GM13977 (cell line): ENCODE data around the gene KDM3B.
A peak's percentile ranks its signal among the peaks of the same experiment; 100 is the strongest.

Experiments used
- DNase-seq: peaks from one replicate; pipeline ENCODE4 v3.0.0; 2012; ENCODE audit warnings: low spot score
- in situ Hi-C: fragments of 300-500 bp; cut with MboI; formaldehyde crosslinking; loops from one replicate; pipeline ENCODE4 v1.12.0; 2022; ENCODE audit warnings: low sequenced_read_pairs, low pct_unique_long_range_greater_than_20kb, mixed read lengths, inconsistent platforms; ENCODE audit not compliant: unreplicated experiment
- TF ChIP-seq, protein P1 (sequence below): IDR thresholded peaks from 2 replicates; pipeline ENCODE4 v1.5.1; 2012; ENCODE audit warnings: mild to moderate bottlenecking, control low read depth; ENCODE audit not compliant: insufficient read depth; ENCODE audit errors: extremely low read depth, missing control alignments

Gene KDM3B

DNA sequence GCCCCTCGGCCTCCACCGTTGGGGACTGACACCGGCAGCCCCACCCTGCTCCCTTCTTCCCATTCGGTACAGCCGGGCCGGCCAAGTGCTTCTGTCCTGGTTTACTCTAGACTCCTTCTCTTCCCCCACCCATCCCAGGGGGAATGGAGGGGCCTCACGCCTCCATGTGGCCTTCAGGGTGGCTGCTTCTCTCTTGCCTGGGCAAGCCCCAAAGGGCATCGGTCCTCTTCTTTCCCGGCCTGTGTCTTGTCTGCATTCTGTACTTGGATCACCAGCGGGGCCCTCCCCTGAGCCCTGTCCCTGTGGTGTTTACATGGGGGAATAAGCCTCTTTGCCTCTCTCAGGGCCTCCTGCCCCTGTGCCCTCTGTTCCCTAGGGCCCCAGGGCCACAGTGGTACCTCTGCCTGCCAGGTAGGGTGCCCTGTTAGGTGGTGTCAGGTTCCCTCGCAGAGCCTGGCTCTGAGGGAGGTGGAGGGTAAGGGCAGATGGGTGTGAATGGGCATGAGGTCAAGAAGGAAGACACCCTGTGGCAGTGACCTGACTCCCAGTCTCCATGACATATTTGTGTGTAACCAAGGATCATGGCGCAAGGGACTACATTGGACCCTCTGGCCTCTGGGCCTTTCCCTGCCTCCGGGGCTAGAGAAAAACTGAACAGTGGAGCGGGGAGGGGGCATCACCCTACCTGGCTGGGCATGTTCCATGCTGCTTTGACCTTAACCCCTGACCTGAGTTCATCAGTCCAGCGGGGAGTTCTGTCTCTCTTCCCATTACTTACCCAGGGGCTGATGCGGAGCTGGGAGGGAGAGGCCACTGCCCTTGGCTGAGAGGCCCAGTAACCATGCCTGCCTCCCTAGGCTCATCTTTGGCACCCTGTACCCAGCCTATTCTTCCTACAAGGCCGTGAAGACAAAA, 87.9 kb downstream of the KDM3B start:
- in situ Hi-C loops = loop anchor here (10.0 kb wide), 1 partner anchor 64 kb away; no protein-coding TSS in a partner anchor
- TF ChIP-seq, protein P1, sequence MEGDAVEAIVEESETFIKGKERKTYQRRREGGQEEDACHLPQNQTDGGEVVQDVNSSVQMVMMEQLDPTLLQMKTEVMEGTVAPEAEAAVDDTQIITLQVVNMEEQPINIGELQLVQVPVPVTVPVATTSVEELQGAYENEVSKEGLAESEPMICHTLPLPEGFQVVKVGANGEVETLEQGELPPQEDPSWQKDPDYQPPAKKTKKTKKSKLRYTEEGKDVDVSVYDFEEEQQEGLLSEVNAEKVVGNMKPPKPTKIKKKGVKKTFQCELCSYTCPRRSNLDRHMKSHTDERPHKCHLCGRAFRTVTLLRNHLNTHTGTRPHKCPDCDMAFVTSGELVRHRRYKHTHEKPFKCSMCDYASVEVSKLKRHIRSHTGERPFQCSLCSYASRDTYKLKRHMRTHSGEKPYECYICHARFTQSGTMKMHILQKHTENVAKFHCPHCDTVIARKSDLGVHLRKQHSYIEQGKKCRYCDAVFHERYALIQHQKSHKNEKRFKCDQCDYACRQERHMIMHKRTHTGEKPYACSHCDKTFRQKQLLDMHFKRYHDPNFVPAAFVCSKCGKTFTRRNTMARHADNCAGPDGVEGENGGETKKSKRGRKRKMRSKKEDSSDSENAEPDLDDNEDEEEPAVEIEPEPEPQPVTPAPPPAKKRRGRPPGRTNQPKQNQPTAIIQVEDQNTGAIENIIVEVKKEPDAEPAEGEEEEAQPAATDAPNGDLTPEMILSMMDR = no peak
- no peak for DNase-seq

DNA sequence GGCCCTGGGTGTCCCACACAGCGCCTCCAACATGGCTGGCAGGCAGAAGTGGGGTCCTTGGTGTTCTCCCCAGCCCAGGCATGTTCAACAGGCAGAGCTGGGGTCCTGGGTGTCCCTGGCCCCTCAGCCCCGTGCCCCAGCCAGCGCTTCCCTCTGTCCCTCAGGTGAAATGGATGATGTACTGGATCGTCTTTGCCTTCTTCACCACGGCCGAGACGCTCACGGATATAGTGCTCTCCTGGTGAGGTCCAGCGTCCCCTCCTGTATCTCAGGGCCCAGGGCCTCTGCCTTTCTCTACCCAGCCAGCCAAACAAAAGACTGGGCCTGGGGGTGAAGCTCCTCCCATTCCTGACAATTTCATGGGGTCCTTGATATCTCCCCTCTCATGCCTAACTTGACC, 88.7 kb downstream of the KDM3B start:
- TF ChIP-seq, protein P1 = no peak
- peak; percentile 6 for DNase-seq
- in situ Hi-C loops = loop anchor here (10.0 kb wide), 1 partner anchor 64 kb away; no protein-coding TSS in a partner anchor

DNA sequence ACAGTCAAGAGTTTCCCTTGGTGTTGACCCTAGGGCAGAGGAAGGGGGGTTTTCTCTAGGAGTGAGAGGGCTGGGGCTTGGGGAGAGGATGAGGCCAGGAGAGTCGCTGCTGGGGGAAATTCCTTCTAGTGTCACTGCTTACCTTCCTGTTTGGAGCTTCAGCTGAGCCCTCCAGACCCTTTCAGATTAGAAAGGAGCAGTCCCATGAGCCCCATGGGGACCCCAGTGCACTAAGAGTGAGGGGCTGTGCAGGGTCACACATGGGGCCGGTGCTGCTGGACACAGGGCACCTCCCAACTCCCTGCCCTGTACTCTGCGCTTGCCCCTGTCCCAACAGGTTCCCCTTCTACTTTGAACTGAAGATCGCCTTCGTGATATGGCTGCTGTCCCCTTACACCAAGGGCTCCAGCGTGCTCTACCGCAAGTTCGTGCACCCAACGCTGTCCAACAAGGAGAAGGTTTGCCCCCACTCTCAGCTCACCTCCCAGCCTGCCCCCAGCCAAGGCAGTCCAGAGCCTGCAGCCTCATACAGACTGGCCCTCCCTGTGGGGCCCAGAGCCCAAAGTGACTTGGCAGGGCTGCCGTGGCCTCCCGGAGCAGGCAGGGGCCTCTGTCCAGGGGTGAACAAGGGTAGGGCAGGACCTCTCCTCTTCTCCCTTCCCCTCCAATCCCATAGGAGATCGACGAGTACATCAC, 91.7 kb downstream of the KDM3B start:
- in situ Hi-C loops = loop anchor here (10.0 kb wide), 1 partner anchor 61 kb away; no protein-coding TSS in a partner anchor
- TF ChIP-seq, protein P1 = no peak
- DNase-seq = peak; percentile 24

DNA sequence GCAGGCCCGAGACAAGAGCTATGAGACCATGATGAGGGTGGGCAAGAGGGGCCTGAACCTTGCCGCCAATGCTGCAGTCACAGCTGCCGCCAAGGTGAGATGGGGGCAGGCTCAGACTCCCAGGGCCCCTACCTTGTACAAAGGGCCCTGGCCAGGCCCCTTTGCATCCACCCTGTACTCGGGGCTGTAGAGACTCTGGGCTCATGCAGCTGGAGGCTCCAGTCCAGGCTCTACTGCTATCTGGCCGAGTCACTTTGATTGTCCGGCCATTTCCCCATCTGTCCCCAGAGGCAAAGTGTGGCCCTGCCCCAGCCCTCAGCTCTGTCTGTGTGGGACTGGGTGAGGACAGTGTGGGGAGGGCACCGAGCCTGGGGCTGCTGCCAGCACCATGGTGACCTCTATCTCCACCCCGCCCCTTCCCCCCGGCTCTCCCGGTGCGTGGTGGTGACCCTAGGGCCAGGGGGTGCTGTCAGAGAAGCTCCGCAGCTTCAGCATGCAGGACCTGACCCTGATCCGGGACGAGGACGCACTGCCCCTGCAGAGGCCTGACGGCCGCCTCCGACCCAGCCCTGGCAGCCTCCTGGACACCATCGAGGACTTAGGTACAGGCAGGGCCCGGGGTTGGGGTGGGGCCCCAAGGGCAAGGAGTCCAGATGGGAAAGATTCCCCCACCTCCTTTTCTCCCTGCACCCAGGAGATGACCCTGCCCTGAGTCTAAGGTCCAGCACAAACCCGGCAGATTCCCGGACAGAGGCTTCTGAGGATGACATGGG, 92.5 kb downstream of the KDM3B start:
- TF ChIP-seq, protein P1 = no peak
- DNase-seq = peak; percentile 9
- in situ Hi-C loops = loop anchor here (10.0 kb wide), 1 partner anchor 60 kb away; no protein-coding TSS in a partner anchor

DNA sequence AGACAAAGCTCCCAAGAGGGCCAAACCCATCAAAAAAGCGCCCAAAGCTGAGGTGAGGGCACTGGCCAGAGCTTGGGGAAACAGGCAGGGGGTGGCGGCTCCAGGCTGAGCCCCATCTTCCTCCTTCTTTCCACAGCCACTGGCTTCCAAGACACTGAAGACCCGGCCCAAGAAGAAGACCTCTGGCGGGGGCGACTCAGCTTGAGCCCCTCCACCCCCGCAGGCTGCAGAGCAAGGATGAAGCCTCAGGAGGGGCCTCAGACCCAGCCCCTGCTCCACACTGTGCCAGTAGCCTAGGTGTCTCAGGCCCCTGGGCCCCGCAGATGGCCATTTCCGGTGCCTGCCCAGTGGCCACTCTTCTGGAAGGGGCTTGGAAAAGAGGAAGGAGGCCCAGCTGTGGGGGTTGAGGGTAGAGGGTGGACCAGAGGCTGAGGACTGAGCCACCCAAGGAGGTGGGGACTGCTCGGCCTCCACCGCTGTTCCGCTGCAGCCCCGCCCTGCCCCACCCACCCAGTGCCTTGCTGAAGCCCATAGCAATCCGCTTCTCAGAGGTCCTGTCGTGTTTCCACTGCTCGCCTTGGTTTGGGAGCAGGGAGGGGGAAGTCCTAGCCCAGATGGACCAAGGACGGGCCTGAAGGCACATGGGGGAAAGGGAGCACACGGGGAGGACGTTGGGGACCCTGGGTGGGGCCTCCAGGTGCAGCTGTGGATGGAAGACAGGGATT, 93.2 kb downstream of the KDM3B start:
- TF ChIP-seq, protein P1 = no peak
- no peak for DNase-seq
- in situ Hi-C loops = loop anchor here (10.0 kb wide), 1 partner anchor 59 kb away; no protein-coding TSS in a partner anchor
